GM10266 (cell line): Measurements from ENCODE around the gene FMNL3.

Experiments
- DNase-seq: peaks from one replicate; pipeline ENCODE4 v3.0.0; 2012; ENCODE audit errors: extremely low spot score
- TF ChIP-seq, protein P1 (sequence below): IDR thresholded peaks from 2 replicates; pipeline ENCODE4 v1.5.1; 2012; ENCODE audit warnings: mild to moderate bottlenecking, low read depth; ENCODE audit not compliant: control insufficient read depth, insufficient read depth; ENCODE audit errors: missing control alignments

FMNL3 gene

DNA sequence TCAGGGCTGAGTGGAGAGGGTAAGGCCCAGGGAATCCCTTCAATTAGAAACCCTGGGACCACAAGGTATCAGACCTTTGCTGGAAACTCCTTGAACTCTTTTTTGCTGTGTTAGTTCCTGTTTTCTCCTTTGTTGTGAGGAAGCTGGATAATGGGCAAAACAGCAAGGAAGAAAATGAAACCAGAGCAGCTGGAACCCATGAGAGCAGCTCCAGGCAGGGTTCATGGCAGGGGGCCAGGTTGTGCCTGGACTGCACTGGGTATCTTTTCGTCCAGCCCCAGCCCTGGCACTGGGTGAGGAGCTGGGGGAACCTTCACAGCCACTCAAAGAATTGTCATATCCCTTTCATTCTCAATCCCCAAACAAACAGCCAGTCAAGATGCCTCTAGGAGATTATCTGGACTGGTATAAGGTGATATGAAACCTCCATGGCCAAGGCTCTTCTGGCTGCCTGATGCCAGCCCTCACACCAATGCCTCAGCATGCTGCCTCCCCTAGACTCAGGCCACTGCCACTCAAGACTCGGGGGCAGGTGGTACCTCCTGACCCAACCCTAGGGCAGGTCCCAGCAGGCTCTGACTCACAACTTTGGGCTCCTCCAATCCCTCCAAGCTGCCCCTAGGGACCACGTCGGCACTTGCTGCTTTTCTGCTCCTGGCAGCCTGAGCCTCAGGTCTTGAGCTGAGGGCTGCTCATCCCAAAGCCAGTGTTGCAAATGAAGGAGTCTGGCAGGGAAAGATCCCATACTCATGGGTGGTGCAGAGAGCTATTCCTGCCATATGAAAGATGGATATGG, 118.3 kb downstream of the FMNL3 start:
- DNase-seq, result no peak
- TF ChIP-seq, protein P1, sequence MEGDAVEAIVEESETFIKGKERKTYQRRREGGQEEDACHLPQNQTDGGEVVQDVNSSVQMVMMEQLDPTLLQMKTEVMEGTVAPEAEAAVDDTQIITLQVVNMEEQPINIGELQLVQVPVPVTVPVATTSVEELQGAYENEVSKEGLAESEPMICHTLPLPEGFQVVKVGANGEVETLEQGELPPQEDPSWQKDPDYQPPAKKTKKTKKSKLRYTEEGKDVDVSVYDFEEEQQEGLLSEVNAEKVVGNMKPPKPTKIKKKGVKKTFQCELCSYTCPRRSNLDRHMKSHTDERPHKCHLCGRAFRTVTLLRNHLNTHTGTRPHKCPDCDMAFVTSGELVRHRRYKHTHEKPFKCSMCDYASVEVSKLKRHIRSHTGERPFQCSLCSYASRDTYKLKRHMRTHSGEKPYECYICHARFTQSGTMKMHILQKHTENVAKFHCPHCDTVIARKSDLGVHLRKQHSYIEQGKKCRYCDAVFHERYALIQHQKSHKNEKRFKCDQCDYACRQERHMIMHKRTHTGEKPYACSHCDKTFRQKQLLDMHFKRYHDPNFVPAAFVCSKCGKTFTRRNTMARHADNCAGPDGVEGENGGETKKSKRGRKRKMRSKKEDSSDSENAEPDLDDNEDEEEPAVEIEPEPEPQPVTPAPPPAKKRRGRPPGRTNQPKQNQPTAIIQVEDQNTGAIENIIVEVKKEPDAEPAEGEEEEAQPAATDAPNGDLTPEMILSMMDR, result no peak

- no peak for DNase-seq
- TF ChIP-seq, protein P1, result no peak
These were observed 118.9 kb downstream of the FMNL3 start for GRCh38 chr12:49588281-49588680.

GRCh38 chr12:49587174-49587908, 119.9 kb downstream of the FMNL3 start:
- TF ChIP-seq, protein P1, result no peak
- DNase-seq, result no peak
